ENCODE results near the gene DNAJC1.
"Not testable (repeated sequence)": the region's sequence is repeated elsewhere in the genome, so short reads cannot be mapped to it uniquely, and the experiment has no call there.

Gene DNAJC1

GRCh38 chr10:22022257-22023032, 18.9 kb upstream of the DNAJC1 start:
- Mint-ChIP-seq H3K36me3 (peaks cover 3% of the 10 kb centered on the region), H3K9me3 (ENCODE audit: low read depth) (no peaks in the 10 kb centered on the region), H3K27ac (peak overlapping the region; percentile 90), H3K4me3 (peak overlapping the region; percentile 76), H3K27me3 (no peaks in the 10 kb centered on the region), H3K4me1 (ENCODE audit: low read depth) (peaks cover 22% of the 10 kb centered on the region)

- not testable (repeated sequence) for H3K27me3 Mint-ChIP-seq; H3K4me3 Mint-ChIP-seq; H3K9me3 Mint-ChIP-seq (ENCODE audit: low read depth); H3K36me3 Mint-ChIP-seq; H3K27ac Mint-ChIP-seq
- peaks cover 22% of the 10 kb centered on the region for H3K4me1 Mint-ChIP-seq (ENCODE audit: low read depth)
These were observed 17.6 kb upstream of the DNAJC1 start for GRCh38 chr10:22021144-22021543.

DNA sequence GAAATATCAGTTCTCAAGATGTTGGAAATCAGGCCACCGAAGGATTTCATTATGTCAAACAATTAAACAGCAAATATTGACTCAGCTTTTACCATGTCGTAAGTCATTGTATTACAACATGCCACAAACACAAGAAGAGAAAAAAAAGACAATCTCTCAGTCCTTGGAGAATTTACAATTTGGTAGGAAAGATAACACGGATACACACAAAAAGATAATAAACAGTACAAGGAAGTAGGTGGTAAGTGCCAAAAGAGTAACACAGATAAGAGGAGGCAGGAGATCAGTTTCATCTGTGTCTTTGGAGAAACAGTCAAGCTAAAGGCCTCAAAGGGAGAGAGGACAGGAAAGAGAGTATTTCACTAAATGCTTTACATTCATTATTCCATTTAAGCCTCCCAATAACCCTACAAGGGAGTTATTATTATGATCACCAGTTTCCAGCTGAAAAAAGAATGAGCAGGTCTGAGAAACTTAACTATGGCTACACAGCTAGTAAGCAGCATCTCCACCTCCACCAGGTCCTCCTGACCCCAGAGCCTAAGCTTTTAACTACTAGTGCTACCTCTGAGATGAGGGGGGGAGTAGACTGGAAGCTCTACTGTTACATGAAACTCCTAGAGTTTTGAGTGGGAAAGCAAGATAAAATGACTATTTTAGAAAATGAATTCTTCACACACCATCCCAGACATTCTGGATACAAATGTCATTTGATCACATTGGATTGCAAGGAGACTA, 13.9 kb upstream of the DNAJC1 start:
- H3K4me3 Mint-ChIP-seq = no peak overlapping the region
- H3K9me3 Mint-ChIP-seq (ENCODE audit: low read depth) = no peaks in the 10 kb centered on the region
- H3K27ac Mint-ChIP-seq = no peak overlapping the region
- H3K27me3 Mint-ChIP-seq = no peaks in the 10 kb centered on the region
- H3K36me3 Mint-ChIP-seq = peaks cover 3% of the 10 kb centered on the region
- peaks cover 10% of the 10 kb centered on the region for H3K4me1 Mint-ChIP-seq (ENCODE audit: low read depth)

DNA sequence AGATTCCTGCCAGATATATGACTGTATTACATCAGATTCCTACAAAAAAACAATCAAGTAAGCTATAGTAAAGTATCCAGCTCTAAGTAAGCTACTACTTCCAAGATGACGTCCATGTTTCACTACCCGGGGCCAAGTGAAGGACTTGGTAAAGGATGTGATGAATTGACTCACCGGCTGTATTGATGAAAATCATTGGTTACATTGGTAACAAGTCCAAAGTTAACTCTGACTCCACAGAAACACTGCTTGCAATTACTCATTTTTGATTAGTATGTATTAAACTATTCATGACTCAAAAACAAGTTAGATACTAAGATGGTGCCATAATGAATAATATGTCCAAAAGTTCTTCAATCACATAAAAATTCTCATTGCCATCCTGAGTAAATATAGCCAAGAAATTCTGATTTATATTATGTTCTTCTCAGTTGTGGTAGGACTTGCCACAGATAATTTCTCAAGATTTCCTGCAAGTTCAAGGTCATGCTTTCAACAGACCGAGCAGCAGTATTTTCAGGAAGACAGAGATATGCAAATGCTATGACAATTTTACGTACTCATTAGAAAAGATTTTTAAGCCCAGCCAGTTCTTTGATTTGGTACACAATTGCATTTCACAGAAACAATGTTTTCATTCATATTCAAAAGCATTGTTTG, 12.6 kb upstream of the DNAJC1 start:
- H3K4me3 Mint-ChIP-seq = no peak overlapping the region
- peaks cover 3% of the 10 kb centered on the region for H3K36me3 Mint-ChIP-seq
- H3K27me3 Mint-ChIP-seq = no peaks in the 10 kb centered on the region
- peaks cover 2% of the 10 kb centered on the region for H3K4me1 Mint-ChIP-seq (ENCODE audit: low read depth)
- no peaks in the 10 kb centered on the region for H3K9me3 Mint-ChIP-seq (ENCODE audit: low read depth)
- H3K27ac Mint-ChIP-seq = no peak overlapping the region

GRCh38 chr10:22010973-22011408, 7.5 kb upstream of the DNAJC1 start:
- Mint-ChIP-seq H3K27me3 (peaks cover 2% of the 10 kb centered on the region), H3K27ac (no peak overlapping the region), H3K36me3 (peaks cover under 1% of the 10 kb centered on the region), H3K9me3 (ENCODE audit: low read depth) (no peaks in the 10 kb centered on the region), H3K4me3 (no peak overlapping the region), H3K4me1 (ENCODE audit: low read depth) (no peaks in the 10 kb centered on the region)

- Mint-ChIP-seq H3K4me1 (ENCODE audit: low read depth) (no peaks in the 10 kb centered on the region), H3K4me3 (no peak overlapping the region), H3K27ac (no peak overlapping the region), H3K9me3 (ENCODE audit: low read depth) (no peaks in the 10 kb centered on the region), H3K36me3 (no peaks in the 10 kb centered on the region), H3K27me3 (peaks cover 2% of the 10 kb centered on the region)
These were observed 7.0 kb upstream of the DNAJC1 start for GRCh38 chr10:22010539-22010938.

GRCh38 chr10:22006379-22006884, 2.9 kb upstream of the DNAJC1 start:
- Mint-ChIP-seq H3K4me3 (no peak overlapping the region), H3K27me3 (peaks cover 2% of the 10 kb centered on the region), H3K4me1 (ENCODE audit: low read depth) (peaks cover 18% of the 10 kb centered on the region), H3K9me3 (ENCODE audit: low read depth) (no peaks in the 10 kb centered on the region), H3K36me3 (no peaks in the 10 kb centered on the region), H3K27ac (no peak overlapping the region)

- H3K4me1 Mint-ChIP-seq (ENCODE audit: low read depth) = peaks cover 18% of the 10 kb centered on the region
- peaks cover 2% of the 10 kb centered on the region for H3K27me3 Mint-ChIP-seq
- H3K9me3 Mint-ChIP-seq (ENCODE audit: low read depth) = no peaks in the 10 kb centered on the region
- no peak overlapping the region for H3K4me3 Mint-ChIP-seq
- no peak overlapping the region for H3K27ac Mint-ChIP-seq
- H3K36me3 Mint-ChIP-seq = no peaks in the 10 kb centered on the region
These were observed 2.2 kb upstream of the DNAJC1 start for GRCh38 chr10:22005763-22006162.

DNA sequence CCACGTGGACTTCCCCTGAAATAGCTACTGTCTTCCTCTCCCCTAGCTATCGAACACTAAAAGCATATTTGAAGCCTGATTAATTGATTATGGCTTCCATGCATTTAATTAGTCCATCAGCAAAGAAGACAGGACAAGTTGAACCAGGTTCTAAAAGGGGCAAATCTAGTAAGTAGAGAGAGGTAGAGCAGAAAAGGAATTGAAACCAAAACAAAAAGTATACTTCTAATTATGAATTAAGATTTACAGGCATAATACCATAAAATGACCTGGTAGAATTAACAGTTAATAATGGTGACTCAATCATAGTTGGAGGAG, 393 bp upstream of the DNAJC1 start:
- Mint-ChIP-seq H3K4me1 (ENCODE audit: low read depth) (peaks cover 23% of the 10 kb centered on the region), H3K36me3 (no peaks in the 10 kb centered on the region), H3K4me3 (peak overlapping the region; percentile 95), H3K9me3 (ENCODE audit: low read depth) (no peaks in the 10 kb centered on the region), H3K27me3 (peaks cover 2% of the 10 kb centered on the region), H3K27ac (peak overlapping the region; percentile 87)

DNA sequence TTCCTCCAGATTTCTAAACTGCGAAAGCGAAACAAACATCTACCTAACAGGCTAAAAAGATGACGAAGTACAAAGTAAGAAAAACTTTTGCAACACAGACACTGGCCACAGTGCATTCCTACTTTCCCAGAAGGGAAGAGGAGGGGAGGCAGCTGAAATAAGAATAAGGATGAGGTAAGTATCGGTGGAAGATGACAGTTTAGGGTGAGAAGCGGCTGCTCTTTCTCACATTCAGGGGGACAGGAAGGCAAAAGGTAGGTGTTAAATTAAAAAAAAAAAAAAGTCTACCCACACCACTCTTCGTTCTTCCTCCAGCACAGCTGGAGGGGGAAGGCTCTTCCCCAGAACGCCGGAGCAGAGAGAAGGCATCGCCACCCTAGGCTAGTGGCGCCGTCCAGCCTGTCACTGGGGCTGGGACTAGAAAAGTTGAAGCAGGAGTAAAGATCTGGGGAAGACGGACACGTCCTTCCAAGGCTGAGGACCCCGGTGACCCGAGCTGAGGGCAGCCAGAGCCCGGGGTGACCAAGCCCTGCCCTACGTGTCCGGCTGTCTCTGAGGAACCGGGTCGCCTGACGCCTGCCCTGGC, 846 bp downstream of the DNAJC1 start:
- Mint-ChIP-seq H3K27me3 (peaks cover under 1% of the 10 kb centered on the region), H3K4me3 (peak overlapping the region; percentile 95), H3K9me3 (ENCODE audit: low read depth) (no peaks in the 10 kb centered on the region), H3K27ac (peak overlapping the region; percentile 86), H3K36me3 (no peaks in the 10 kb centered on the region), H3K4me1 (ENCODE audit: low read depth) (peaks cover 23% of the 10 kb centered on the region)

DNA sequence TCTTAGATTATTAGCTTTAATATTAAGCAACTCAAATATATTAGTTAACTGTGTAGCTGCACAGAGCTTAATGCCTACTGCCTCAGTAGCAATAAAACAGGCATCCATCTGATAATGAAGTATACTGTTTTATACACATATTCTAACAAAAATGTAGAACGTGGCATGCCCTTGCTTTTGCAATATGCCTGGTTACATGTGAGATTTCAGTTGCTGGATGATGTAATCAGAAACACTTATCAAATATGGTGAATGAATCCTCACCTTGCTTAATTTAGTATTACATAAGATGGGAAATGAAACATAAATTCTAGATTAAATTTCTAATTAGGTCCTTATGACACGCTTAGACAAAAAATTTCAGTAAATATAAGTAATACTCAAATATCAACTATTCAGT, 8.0 kb downstream of the DNAJC1 start:
- no peak overlapping the region for H3K27ac Mint-ChIP-seq
- H3K4me3 Mint-ChIP-seq = no peak overlapping the region
- no peaks in the 10 kb centered on the region for H3K9me3 Mint-ChIP-seq (ENCODE audit: low read depth)
- peaks cover 19% of the 10 kb centered on the region for H3K4me1 Mint-ChIP-seq (ENCODE audit: low read depth)
- H3K27me3 Mint-ChIP-seq = no peaks in the 10 kb centered on the region
- H3K36me3 Mint-ChIP-seq = no peaks in the 10 kb centered on the region

DNA sequence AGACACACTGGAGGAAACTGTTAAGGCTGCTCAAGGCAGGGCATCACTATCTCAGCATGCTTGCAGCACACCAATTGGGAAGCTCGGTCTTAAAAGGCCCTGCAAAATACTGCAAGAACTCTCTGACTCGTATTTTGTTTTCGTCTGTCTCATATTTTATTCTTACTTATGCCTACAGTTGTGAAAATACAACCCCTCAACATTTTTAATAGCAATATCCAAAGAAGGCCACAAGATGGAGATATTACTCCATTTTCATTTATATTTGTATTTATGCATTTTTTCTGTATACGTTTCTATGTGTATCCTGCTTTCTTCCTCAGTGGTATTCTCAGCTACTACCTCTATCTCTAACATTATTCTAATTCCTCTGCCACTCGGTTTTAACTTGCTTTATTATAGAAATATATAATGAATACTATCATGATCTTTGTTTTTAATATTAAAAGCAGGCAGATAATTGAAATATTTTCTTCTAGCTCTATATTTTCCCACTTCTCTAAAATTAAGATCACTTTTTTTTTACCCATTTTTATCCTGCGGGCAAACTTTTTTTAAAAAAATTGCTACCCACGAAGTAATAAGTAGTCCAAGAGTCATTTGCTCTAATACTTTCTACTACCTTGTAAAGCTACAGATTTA, 10.0 kb downstream of the DNAJC1 start:
- Mint-ChIP-seq H3K36me3 (no peaks in the 10 kb centered on the region), H3K27me3 (no peaks in the 10 kb centered on the region), H3K9me3 (ENCODE audit: low read depth) (no peaks in the 10 kb centered on the region), H3K4me1 (ENCODE audit: low read depth) (peaks cover 18% of the 10 kb centered on the region), H3K27ac (no peak overlapping the region), H3K4me3 (no peak overlapping the region)

DNA sequence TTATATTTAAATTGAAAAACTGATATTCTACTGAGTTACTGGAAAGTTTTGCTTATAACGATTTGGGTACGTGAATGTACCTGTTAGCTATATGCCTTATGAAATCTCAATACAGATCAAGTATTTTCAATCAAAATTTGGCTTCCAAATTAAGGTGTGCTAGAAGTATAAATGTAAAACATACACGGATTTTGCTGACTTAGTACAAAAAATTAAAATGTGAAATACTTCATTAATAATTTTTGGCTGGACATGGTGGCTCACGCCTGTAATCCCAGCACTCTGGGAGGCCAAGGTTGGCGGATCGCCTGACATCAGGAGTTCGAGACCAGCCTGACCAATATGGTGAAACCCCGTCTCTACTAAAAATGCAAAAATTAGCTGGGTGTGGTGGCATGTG, 11.7 kb downstream of the DNAJC1 start:
- no peaks in the 10 kb centered on the region for H3K9me3 Mint-ChIP-seq (ENCODE audit: low read depth)
- peaks cover 15% of the 10 kb centered on the region for H3K4me1 Mint-ChIP-seq (ENCODE audit: low read depth)
- no peak overlapping the region for H3K4me3 Mint-ChIP-seq
- H3K27me3 Mint-ChIP-seq = no peaks in the 10 kb centered on the region
- no peak overlapping the region for H3K27ac Mint-ChIP-seq
- no peaks in the 10 kb centered on the region for H3K36me3 Mint-ChIP-seq

GRCh38 chr10:21990449-21990848, 13.1 kb downstream of the DNAJC1 start:
- H3K9me3 Mint-ChIP-seq (ENCODE audit: low read depth) = peaks cover 3% of the 10 kb centered on the region
- H3K4me3 Mint-ChIP-seq = no peak overlapping the region
- H3K27me3 Mint-ChIP-seq = no peaks in the 10 kb centered on the region
- H3K36me3 Mint-ChIP-seq = peaks cover 4% of the 10 kb centered on the region
- peaks cover 11% of the 10 kb centered on the region for H3K4me1 Mint-ChIP-seq (ENCODE audit: low read depth)
- no peak overlapping the region for H3K27ac Mint-ChIP-seq
